DMS 273 (cell line): ENCODE measurements around the gene PATJ.
"Not testable (repeated sequence)": the region's sequence is repeated elsewhere in the genome, so short reads cannot be mapped to it uniquely, and the experiment has no call there.

Experiments used
- DNase-seq: peaks from one replicate; lab custom pipeline; 2025; ENCODE audit not compliant: unreplicated experiment; lab: John Stamatoyannopoulos, UW

The PATJ gene

GRCh38 chr1:62207187-62207586 lies 464.9 kb downstream of the PATJ start:
- DNase-seq = peak; percentile 20

GRCh38 chr1:62208087-62208486 lies 465.8 kb downstream of the PATJ start:
- no peak for DNase-seq

- no peak for DNase-seq
Measured at GRCh38 chr1:62208970-62209369, 466.7 kb downstream of the PATJ start.

- DNase-seq = peak; percentile 43
Measured at GRCh38 chr1:62209931-62210595, 467.8 kb downstream of the PATJ start.

DNA sequence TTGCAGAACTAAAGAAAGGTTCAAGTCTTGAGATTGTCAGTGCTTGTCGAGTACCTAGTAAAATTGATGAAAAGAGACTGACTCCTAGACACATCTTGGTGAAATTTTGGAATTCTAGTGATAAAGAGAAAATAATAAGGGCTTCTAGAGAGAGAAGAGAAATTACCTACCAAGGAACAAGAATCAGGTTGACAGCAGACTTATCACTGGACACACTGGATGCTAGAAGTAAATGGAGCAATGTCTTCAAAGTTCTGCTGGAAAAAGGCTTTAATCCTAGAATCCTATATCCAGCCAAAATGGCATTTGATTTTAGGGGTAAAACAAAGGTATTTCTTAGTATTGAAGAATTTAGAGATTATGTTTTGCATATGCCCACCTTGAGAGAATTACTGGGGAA lies 468.7 kb downstream of the PATJ start:
- DNase-seq = peak; percentile 38

GRCh38 chr1:62212411-62212810 lies 470.1 kb downstream of the PATJ start:
- DNase-seq = no peak

DNA sequence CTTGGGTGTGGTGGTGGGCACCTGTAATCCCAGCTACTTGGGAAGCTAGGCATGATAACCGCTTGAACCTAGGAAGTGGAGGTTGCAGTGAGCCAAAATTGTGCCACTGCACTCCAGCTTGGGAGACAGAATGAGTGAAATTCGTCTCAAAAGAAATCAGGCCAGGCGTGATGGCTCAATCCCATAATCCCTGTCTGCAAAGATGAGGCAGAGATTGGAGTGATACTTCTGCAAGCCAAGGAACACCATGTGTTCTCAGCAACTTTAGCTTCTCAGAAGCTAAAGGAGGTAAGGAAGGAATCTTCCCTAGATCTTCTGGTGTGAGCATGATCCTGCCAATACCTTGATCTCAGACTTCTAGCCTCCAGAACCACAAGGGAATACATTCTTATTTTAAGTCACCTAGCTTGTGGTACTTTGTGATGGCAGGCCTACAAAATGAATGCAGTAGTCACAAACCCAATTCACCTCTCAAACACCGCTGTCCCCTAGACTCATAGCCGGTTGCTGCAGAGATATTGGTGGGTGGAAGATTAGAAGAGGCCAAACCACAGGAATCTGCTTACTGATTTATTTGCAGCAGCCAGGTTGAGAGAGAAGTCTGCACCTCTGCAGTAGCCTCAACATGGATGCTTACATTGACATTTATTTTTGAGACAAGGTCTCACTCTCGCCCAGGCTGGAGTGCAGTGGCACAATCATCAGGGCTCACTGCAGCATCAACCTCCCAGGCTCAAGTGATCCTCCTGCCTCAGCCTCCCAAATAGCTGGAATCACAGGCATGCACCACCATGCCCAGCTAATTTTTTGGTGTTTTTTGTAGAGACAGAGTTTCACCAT lies 471.0 kb downstream of the PATJ start:
- no peak for DNase-seq

DNA sequence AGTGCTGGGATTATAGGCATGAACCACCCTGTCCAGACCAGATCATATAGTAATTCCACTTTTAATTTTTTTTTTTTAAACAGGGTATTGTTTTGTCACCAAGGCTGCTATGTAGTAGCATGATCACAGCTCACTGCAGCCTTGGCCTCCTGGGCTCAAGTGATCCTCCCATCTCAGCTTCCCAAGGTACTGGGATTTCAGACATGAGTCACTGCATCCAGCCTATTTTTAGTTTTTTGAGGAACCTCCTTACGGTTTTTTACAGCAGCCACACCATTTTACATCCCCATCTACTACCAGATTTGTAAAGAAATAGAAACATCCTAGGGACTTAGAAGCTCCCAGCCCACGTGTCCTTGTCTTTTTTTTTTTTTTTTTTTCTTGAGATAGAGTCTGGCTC lies 476.3 kb downstream of the PATJ start:
- DNase-seq = no peak

GRCh38 chr1:62220456-62220855 lies 478.2 kb downstream of the PATJ start:
- not testable (repeated sequence) for DNase-seq

DNA sequence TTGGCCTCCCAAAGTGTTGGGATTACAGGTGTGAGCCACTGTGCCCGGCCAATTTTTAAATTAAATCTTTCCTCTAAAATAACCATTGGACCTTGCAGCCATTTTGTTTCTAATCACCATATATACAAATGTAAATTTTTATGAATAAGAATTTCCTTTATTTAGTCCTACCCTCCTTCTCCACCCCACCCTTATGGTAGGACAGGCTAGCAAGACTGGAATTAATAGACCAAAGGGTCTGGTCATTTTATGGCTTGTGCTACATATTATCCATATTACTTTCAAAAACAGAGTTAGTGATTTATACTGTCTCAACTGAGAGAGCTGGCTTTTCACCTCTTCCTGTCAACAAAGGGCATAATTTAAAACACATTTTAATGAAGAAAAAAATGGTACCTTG lies 478.9 kb downstream of the PATJ start:
- DNase-seq = no peak

DNA sequence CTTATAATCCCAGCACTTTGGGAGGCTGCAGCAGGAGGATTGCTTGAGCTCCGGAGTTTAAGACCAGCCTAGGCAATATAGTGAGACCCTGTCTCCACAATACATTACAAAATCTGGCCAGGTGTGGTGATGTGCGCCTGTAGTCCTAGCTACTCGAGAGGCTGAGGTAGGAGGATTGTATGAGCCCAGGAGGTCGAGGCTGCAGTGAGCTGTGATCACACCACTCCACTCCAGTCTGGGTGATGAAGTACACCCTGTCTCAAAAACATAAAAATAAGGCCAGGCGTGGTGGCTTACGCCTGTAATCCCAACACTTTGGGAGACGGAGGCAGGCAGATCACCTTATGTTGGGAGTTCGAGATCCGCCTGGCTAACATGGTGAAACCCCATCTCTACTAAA lies 480.0 kb downstream of the PATJ start:
- DNase-seq = no peak

DNA sequence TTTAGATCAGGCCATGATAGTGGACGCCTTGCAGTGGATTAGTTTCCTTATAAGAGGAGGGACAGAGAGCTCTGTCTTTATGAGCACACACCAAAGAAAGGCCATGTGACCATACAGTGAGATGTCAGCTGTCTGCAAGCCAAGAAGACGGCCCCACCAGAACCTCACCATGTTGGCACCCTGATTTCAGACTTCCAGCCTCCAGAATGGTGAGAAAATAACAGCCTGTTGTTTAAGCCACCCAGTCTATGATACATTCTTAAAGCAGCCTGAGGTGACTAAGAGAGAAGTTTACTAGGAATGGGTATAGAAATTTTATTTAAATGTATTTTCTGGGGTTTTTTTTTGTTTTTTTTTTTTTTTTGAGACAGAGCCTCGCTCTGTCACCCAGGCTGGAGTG lies 481.9 kb downstream of the PATJ start:
- DNase-seq = no peak

DNA sequence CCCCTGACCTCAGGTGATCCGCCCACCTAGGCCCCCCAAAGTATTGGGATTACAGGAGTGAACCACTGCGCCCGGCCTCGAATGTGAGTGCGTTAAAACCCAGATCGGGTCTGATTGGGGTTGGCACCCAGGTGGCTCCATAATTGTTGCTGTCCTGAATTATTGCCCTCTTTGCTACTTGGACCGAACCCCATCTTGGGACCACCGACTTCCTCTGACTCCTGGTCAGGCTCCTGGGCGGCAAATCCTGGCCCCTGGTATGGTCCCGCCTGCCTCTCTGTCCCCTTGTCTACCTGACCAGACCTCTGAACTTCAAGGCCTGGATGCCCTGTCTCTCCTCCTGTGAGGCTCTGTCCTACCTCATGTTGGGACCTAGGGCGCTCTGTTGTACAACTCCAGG lies 485.2 kb downstream of the PATJ start:
- DNase-seq = no peak
